Measurements from ENCODE around the gene CYB5R4.

Gene CYB5R4

GRCh38 chr6:83952830-83953229 lies 93.3 kb downstream of the CYB5R4 start:
- ATAC-seq: no peak
- TF ChIP-seq TOX (CRISPR knock-in tag; IDR thresholded peaks at IDR 0.05; ENCODE audit: borderline replicate concordance) (no peak), RARB (CRISPR knock-in tag; IDR thresholded peaks at IDR 0.05) (no peak), ZNF70 (CRISPR knock-in tag; IDR thresholded peaks at IDR 0.05) (no peak), TCF4 (CRISPR knock-in tag; IDR thresholded peaks at IDR 0.05; ENCODE audit: borderline replicate concordance) (no peak), SNAI2 (CRISPR knock-in tag; IDR thresholded peaks at IDR 0.05) (no peak), OSR1 (CRISPR knock-in tag; IDR thresholded peaks at IDR 0.05) (no peak), POU6F1 (CRISPR knock-in tag; IDR thresholded peaks at IDR 0.05; ENCODE audit: borderline replicate concordance, low read depth) (no peak), CSDC2 (CRISPR knock-in tag; IDR thresholded peaks at IDR 0.05) (no peak), CSRNP3 (CRISPR knock-in tag; IDR thresholded peaks at IDR 0.05) (no peak), ARNTL (CRISPR knock-in tag; IDR thresholded peaks at IDR 0.05; ENCODE audit: borderline replicate concordance, low read depth) (no peak), ESRRG (CRISPR knock-in tag; IDR thresholded peaks at IDR 0.05) (no peak), BACH2 (CRISPR knock-in tag; IDR thresholded peaks at IDR 0.05; ENCODE audit: borderline replicate concordance) (no peak), ISL1 (CRISPR knock-in tag; IDR thresholded peaks at IDR 0.05) (no peak), PATZ1 (CRISPR knock-in tag; IDR thresholded peaks at IDR 0.05; ENCODE audit: borderline replicate concordance) (no peak), PPARA (CRISPR knock-in tag; IDR thresholded peaks at IDR 0.05; ENCODE audit: borderline replicate concordance) (no peak), TSHZ2 (CRISPR knock-in tag; IDR thresholded peaks at IDR 0.05) (no peak), ZC3H10 (CRISPR knock-in tag; IDR thresholded peaks at IDR 0.05) (no peak), ZNF565 (CRISPR knock-in tag; conservative IDR thresholded peaks at IDR 0.05; ENCODE audit: low read depth) (no peak), GLIS3 (CRISPR knock-in tag; IDR thresholded peaks at IDR 0.05) (no peak), ZNF8 (CRISPR knock-in tag; IDR thresholded peaks at IDR 0.05) (no peak)

GRCh38 chr6:83954371-83954770 lies 94.9 kb downstream of the CYB5R4 start:
- TF ChIP-seq POU6F1 (CRISPR knock-in tag; IDR thresholded peaks at IDR 0.05; ENCODE audit: borderline replicate concordance, low read depth) (no peak), CREB5 (CRISPR knock-in tag; IDR thresholded peaks at IDR 0.05; ENCODE audit: low read depth) (no peak)
- ATAC-seq: no peak
